Effector memory CD4-positive, alpha-beta T cell (primary cell): ENCODE measurements around the gene TOR1AIP1.

Source experiments
- DNase-seq, 3 donors: peaks; one replicate each; pipeline ENCODE4 v3.0.0-alpha.2; 2020
- H3K27ac ChIP-seq: 2 replicates; pipeline ENCODE4 v1.7.0; 2013; ENCODE audit warnings: mild to moderate bottlenecking, low read length, moderate library complexity; ENCODE audit not compliant: insufficient read depth, poor library complexity, severe bottlenecking
- H3K27me3 ChIP-seq: replicated peaks from 2 replicates; pipeline ENCODE4 v1.7.0; 2013; ENCODE audit warnings: mild to moderate bottlenecking, low read length; ENCODE audit not compliant: insufficient read depth, control insufficient read depth, poor library complexity, severe bottlenecking
- H3K36me3 ChIP-seq: 2 replicates; pipeline ENCODE4 v1.7.0; 2013; ENCODE audit warnings: mild to moderate bottlenecking, low read length, moderate library complexity; ENCODE audit not compliant: control insufficient read depth, insufficient read depth
- H3K4me1 ChIP-seq: 2 replicates; pipeline ENCODE4 v1.7.0; 2013; ENCODE audit warnings: low read length, mild to moderate bottlenecking; ENCODE audit not compliant: control insufficient read depth, insufficient read depth, poor library complexity, severe bottlenecking
- H3K4me3 ChIP-seq: 2 replicates; pipeline ENCODE4 v1.7.0; 2013; ENCODE audit warnings: low read length, low read depth, mild to moderate bottlenecking; ENCODE audit not compliant: insufficient read depth, poor library complexity, severe bottlenecking
- H3K9me3 ChIP-seq: 2 replicates; pipeline ENCODE4 v1.7.0; 2013; ENCODE audit warnings: mild to moderate bottlenecking, low read length, moderate library complexity; ENCODE audit not compliant: control insufficient read depth

TOR1AIP1 gene

DNA sequence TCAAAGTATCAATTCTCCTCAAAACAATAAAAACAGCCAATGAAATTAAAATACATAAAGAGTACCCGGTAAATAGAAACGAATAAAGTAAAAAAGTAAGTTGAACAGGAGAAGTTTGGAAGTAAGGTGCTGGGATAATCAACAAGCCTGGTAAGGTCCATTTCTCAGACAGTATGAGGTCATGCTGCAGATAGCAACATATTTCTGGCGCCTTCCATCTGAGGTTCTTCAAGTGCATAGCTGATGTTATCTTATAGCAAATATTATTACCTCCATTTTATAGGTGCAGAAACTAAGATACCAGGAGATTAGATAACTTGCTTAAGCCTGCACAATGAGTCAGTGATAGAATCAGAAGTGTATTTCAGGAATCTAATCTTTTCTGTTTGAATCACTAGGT lies 48.8 kb downstream of the TOR1AIP1 start:
- H3K36me3 ChIP-seq = no peaks in the 10 kb centered on the region
- no peaks in the 10 kb centered on the region for H3K27me3 ChIP-seq
- H3K27ac ChIP-seq = no peak overlapping the region
- H3K9me3 ChIP-seq = no peaks in the 10 kb centered on the region
- no peaks in the 10 kb centered on the region for H3K4me1 ChIP-seq
- no peak for DNase-seq
- H3K4me3 ChIP-seq = no peak overlapping the region

- Histone ChIP-seq H3K27me3 (no peaks in the 10 kb centered on the region), H3K36me3 (no peaks in the 10 kb centered on the region), H3K4me1 (no peaks in the 10 kb centered on the region), H3K27ac (no peak overlapping the region), H3K4me3 (no peak overlapping the region), H3K9me3 (no peaks in the 10 kb centered on the region)
- no peak for DNase-seq
Observed at GRCh38 chr1:179933219-179933618, 51.1 kb downstream of the TOR1AIP1 start.

DNA sequence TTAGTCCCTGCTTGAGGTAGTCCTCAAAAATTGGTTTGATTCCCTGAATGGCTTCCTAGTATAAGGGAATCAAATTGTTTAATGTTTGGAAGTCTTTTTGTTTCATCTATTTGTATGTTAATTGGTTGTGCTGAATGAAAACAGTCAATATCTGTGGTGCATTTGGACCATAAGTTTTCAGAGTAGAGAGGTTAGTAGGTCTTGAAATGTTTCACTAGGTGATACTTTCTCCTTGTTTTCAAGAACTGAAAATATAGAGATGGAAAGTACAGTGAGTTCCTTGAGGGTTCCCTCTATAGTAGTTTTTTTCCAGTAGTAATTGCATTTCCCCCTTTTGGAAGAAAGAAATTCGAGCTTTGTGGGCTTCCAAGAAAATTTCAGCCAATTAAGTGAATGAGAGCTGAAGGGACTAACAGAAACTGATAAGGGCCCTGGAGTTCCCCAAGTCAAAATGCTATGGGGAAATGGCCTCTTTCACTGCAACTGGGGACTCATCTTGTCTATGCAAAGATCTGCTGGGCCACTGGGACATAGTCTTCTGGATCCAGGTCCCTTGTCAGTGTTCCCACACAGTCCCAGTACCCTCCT lies 53.9 kb downstream of the TOR1AIP1 start:
- Histone ChIP-seq H3K27ac (no peak overlapping the region), H3K4me3 (no peak overlapping the region), H3K36me3 (no peaks in the 10 kb centered on the region), H3K4me1 (no peaks in the 10 kb centered on the region), H3K9me3 (no peaks in the 10 kb centered on the region), H3K27me3 (no peaks in the 10 kb centered on the region)
- DNase-seq = no peak

- no peaks in the 10 kb centered on the region for H3K4me1 ChIP-seq
- H3K27me3 ChIP-seq = no peaks in the 10 kb centered on the region
- H3K27ac ChIP-seq = no peak overlapping the region
- H3K4me3 ChIP-seq = no peak overlapping the region
- no peak for DNase-seq
- no peaks in the 10 kb centered on the region for H3K9me3 ChIP-seq
- no peaks in the 10 kb centered on the region for H3K36me3 ChIP-seq
Observed at GRCh38 chr1:179937668-179938254, 55.7 kb downstream of the TOR1AIP1 start.

- no peak overlapping the region for H3K27ac ChIP-seq
- H3K4me3 ChIP-seq = no peak overlapping the region
- no peak for DNase-seq
- H3K9me3 ChIP-seq = no peaks in the 10 kb centered on the region
- H3K27me3 ChIP-seq = no peaks in the 10 kb centered on the region
- no peaks in the 10 kb centered on the region for H3K4me1 ChIP-seq
- no peaks in the 10 kb centered on the region for H3K36me3 ChIP-seq
Observed at GRCh38 chr1:179938752-179939151, 56.7 kb downstream of the TOR1AIP1 start.

DNA sequence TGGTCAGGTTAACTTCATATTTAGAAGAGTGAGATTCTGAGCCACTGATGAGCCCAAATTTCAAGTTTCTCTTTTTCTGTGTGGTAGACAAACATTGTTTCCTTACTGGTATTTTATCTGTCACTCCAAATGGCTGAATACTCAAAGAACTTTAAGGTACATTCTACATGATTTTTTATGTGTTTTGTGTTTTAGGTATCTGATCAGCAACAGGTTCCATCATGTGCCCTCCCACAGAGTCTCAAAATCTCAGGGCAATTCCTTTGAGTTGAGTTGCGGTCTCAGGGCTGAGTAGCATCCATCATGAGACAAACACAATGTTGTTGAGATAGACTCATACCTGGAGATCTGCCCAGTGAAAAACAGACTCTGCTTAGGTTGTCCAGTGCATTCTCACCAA lies 57.9 kb downstream of the TOR1AIP1 start:
- Histone ChIP-seq H3K4me1 (no peaks in the 10 kb centered on the region), H3K4me3 (no peak overlapping the region), H3K36me3 (no peaks in the 10 kb centered on the region), H3K27ac (no peak overlapping the region), H3K27me3 (no peaks in the 10 kb centered on the region), H3K9me3 (no peaks in the 10 kb centered on the region)
- no peak for DNase-seq

DNA sequence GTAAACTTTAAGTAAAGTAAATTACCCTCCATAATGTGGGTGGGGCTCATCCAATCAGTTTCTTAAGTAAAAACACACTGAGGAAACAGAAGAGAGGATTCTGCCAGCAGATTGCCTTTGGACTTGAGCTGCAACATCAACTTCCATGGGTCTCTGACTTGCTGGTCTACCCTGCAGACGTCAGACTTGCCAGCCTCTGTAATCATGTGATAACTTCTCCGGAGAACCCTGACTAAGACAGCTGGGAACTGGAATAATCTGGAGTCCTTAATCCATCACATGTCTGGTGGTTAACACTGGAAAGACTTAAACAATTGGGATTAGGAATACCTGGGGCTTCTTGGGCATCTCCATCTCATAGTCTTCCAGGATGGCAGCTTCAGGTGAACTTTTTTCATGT lies 59.4 kb downstream of the TOR1AIP1 start:
- Histone ChIP-seq H3K27ac (no peak overlapping the region), H3K4me1 (no peaks in the 10 kb centered on the region), H3K27me3 (no peaks in the 10 kb centered on the region), H3K9me3 (no peaks in the 10 kb centered on the region), H3K4me3 (no peak overlapping the region), H3K36me3 (no peaks in the 10 kb centered on the region)
- DNase-seq = no peak

- H3K36me3 ChIP-seq = no peaks in the 10 kb centered on the region
- no peak overlapping the region for H3K27ac ChIP-seq
- H3K27me3 ChIP-seq = no peaks in the 10 kb centered on the region
- H3K4me1 ChIP-seq = peaks cover 10% of the 10 kb centered on the region
- no peak overlapping the region for H3K4me3 ChIP-seq
- no peaks in the 10 kb centered on the region for H3K9me3 ChIP-seq
- no peak for DNase-seq
Observed at GRCh38 chr1:179950651-179951050, 68.6 kb downstream of the TOR1AIP1 start.

DNA sequence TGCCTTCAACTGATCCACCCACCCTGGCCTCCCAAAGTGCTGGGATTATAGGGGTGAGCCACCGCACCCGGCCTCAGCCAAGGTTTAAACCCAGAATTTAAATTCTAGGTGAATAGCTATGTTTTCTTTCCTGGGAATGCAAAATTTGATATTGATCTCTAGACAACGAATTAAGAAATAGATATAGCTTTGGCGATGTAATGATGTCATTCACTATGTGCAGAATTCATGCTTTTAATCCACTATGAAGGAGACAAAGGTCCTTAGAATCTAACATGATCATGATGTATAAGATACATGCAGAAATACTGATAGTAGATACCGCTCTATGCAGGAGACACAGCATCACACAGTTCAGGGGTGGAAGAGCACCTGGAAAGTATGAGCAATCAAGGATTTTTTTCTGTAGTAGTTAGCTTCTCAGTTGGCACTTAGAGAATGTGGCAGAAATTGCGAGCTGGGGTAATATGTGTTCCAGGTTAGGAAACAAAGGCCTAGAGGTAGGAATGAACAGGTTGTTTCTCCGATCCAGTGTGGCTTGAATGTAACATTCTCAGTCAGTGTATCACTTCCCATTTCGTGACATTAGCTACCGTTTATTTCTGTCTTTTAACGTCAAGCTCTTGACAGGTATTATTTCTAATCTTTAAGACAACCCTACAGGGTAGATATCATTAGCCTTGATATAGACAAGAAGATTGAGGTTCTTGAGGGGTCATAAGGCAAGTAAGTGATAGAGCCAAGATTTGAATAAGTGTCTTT lies 69.5 kb downstream of the TOR1AIP1 start:
- Histone ChIP-seq H3K9me3 (no peaks in the 10 kb centered on the region), H3K27ac (no peak overlapping the region), H3K4me3 (no peak overlapping the region), H3K4me1 (peaks cover 11% of the 10 kb centered on the region), H3K36me3 (no peaks in the 10 kb centered on the region), H3K27me3 (no peaks in the 10 kb centered on the region)
- DNase-seq = no peak

DNA sequence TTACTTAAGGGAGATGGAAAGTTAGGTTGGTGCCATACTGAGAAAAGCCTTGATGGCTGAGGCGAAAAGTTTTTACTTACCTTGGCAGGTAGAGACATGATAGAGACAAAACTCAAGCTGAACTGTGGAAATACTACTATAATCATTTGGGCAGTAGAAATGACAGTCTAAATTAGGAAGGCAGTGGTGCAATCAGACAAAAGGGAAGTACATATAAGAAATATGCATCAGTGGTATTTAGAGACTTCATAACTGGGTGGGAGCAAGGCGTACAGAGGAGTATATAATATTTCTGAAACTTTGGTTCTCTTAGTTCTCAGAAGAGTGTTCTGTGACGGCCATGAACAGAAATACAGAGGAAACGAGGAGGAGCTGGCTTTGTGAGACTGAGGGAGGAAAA lies 70.1 kb downstream of the TOR1AIP1 start:
- no peaks in the 10 kb centered on the region for H3K9me3 ChIP-seq
- no peak overlapping the region for H3K27ac ChIP-seq
- no peak overlapping the region for H3K4me3 ChIP-seq
- no peaks in the 10 kb centered on the region for H3K36me3 ChIP-seq
- H3K4me1 ChIP-seq = peaks cover 13% of the 10 kb centered on the region
- H3K27me3 ChIP-seq = no peaks in the 10 kb centered on the region
- DNase-seq = no peak
